SK-N-MC (cell line): ENCODE measurements around the gene SERPING1.
"Not testable (repeated sequence)": the region's sequence is repeated elsewhere in the genome, so short reads cannot be mapped to it uniquely, and the experiment has no call there.

ENCODE experiments used
- DNase-seq: peaks from one replicate; pipeline ENCODE4 v3.0.0-alpha.2; 2011; ENCODE audit warnings: low read depth, low spot score
- H3K27ac ChIP-seq: fragments of 200-600 bp; sonication (generic); 2 replicates; pipeline ENCODE4 v1.5.1; 2016; ENCODE audit warnings: mixed run types
- H3K36me3 ChIP-seq: fragments of 200-600 bp; sonication (generic); 2 replicates; pipeline ENCODE4 v1.6.1; 2017; ENCODE audit warnings: antibody characterized with exemption, low read length, mixed read lengths; ENCODE audit not compliant: insufficient read depth
- H3K4me3 ChIP-seq: fragments of 200-600 bp; sonication (generic); 2 replicates; pipeline ENCODE4 v1.5.1; 2016
- H3K9ac ChIP-seq: fragments of 200-600 bp; sonication (generic); 2 replicates; pipeline ENCODE4 v1.8.0; 2017; ENCODE audit warnings: mixed run types, mixed read lengths; ENCODE audit not compliant: insufficient read length
- H3K9me3 ChIP-seq: fragments of 200-600 bp; sonication (generic); 2 replicates; pipeline ENCODE4 v1.6.1; 2017; ENCODE audit warnings: low read depth, mild to moderate bottlenecking, antibody characterized with exemption, low read length, moderate library complexity, mixed read lengths
- EZH2 ChIP-seq: fragments of 200-600 bp; sonication (generic); IDR thresholded peaks from one replicate; pipeline ENCODE4 v1.6.1; 2017; ENCODE audit warnings: antibody characterized with exemption
- FOXP2 ChIP-seq: optimal IDR thresholded peaks from 2 replicates; pipeline ENCODE3; 2011; ENCODE audit warnings: mild to moderate bottlenecking, moderate library complexity; ENCODE audit not compliant: insufficient read depth; ENCODE audit errors: extremely low read length, control extremely low read depth
- POLR2AphosphoS5 ChIP-seq: IDR thresholded peaks from 2 replicates; pipeline ENCODE4 v1.6.1; 2012; ENCODE audit warnings: mild to moderate bottlenecking, low read depth, low read length, borderline replicate concordance

SERPING1 gene

GRCh38 chr11:57646799-57647303 lies 49.4 kb downstream of the SERPING1 start:
- Histone ChIP-seq H3K9me3 (no peaks in the 10 kb centered on the region), H3K36me3 (no peaks in the 10 kb centered on the region), H3K9ac (no peak overlapping the region), H3K27ac (no peak overlapping the region), H3K4me3 (peak overlapping the region; percentile 31; the same call in 1 of the 2 replicates)
- peak; percentile 50; the same call in 1 of the 2 replicates for TF ChIP-seq POLR2AphosphoS5
- no peak for TF ChIP-seq EZH2
- DNase-seq, result no peak

- TF ChIP-seq POLR2AphosphoS5 (no peak; the same call in 1 of the 2 replicates), EZH2 (no peak), FOXP2 (no peak)
Measured at GRCh38 chr11:57647372-57647771, 49.9 kb downstream of the SERPING1 start.

DNA sequence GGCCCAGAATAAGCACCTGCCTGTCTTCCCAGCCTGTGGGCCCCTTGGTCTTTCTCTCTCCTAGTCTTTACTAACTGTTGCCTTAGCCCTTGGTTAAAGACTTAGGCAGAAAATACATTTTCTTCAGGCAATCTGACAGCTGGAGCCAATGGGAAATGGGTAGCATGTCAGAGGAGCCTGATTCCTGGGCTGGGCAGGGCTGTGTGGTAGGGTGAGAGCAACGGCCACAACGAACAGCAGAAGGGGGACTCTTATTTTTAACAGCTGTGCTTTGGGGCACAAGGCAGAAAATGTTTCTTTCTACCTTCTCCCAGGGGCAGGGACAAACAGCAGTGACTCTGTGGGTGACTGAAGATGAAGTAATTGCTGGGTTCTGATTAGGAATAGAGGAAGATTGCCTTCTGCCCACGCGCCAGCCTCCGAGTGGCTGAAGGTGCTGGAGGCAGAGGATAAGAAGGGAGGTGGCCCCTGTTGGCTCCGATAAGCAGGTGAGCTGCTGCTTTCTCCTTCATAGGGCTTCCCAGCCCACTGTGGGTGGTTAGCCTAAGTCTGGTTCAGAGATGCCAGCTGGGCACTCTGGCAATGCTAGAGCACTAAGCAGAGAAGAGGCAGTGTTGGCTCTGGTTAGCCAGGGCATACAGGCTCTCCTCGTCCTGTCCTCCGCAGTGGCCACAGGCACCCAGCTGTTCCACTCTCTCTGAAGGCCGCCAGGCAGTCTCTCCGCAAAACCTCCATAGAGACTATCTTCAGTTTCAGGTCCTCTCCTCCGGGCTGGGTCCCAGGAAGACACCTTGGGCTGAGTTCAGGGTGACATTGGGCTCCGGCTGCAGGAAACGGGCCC lies 50.7 kb downstream of the SERPING1 start:
- H3K9ac ChIP-seq, result no peak overlapping the region
- no peaks in the 10 kb centered on the region for H3K9me3 ChIP-seq
- TF ChIP-seq EZH2 (no peak), POLR2AphosphoS5 (no peak; the same call in 1 of the 2 replicates), FOXP2 (no peak)
- H3K27ac ChIP-seq, result no peak overlapping the region
- DNase-seq, result no peak
- peak overlapping the region; percentile 47 for H3K4me3 ChIP-seq
- no peaks in the 10 kb centered on the region for H3K36me3 ChIP-seq

More at GRCh38 chr11:57647372-57647771, 49.9 kb downstream of the SERPING1 start:
- peak overlapping the region; percentile 31 for H3K4me3 ChIP-seq
- H3K9ac ChIP-seq, result no peak overlapping the region
- no peaks in the 10 kb centered on the region for H3K36me3 ChIP-seq
- H3K9me3 ChIP-seq, result no peaks in the 10 kb centered on the region
- no peak for DNase-seq
- H3K27ac ChIP-seq, result no peak overlapping the region

DNA sequence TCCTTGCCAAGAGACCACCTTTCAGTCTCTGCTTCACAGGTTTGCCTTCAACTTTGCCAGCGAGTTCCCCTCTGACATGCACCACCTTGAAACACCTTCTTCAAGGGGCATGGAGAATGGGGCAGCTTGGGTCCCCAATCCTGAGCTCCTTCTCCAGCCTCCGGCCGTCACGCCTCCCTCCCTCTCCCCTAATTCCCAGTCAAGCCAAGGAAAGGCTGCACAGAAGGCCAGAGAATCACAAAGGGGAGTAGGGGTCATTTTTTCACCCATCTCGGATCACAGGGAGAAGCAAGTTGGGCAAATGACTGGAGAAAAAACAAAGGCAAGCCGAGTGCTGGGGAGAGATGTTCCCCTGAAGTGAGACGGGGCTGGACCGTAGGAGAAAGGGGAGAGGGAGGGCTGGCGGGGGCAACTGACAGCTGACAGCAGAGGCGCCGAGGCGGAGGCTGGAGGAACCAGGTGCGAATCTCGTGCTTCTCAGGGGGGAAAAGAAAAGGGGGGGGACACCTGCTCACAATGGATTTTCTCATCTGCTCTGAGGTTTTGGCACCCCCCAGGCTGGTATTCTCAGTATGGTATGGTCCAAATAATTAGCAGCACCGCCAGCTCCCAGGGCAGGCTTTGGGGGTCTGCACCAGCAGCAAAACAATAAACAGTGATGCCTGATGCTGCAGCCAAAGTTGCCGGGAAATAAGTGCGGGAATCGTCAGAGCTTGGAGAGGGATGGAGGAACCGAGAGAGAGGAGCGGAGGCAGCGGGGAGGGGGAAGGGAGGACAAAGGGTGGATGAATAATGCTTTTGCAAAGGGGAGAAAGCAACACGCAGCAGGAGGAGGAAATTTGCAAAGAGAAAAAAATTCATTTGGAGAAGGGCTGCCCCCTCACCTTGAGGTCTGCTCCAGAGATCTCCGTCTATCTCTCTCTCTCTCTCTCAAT lies 51.6 kb downstream of the SERPING1 start:
- no peak overlapping the region for H3K9ac ChIP-seq
- H3K27ac ChIP-seq, result no peak overlapping the region
- no peaks in the 10 kb centered on the region for H3K9me3 ChIP-seq
- no peak for TF ChIP-seq EZH2
- TF ChIP-seq POLR2AphosphoS5, result no peak; the same call in 1 of the 2 replicates
- TF ChIP-seq FOXP2, result no peak
- DNase-seq, result no peak
- peak overlapping the region; percentile 47 for H3K4me3 ChIP-seq
- H3K36me3 ChIP-seq, result no peaks in the 10 kb centered on the region

DNA sequence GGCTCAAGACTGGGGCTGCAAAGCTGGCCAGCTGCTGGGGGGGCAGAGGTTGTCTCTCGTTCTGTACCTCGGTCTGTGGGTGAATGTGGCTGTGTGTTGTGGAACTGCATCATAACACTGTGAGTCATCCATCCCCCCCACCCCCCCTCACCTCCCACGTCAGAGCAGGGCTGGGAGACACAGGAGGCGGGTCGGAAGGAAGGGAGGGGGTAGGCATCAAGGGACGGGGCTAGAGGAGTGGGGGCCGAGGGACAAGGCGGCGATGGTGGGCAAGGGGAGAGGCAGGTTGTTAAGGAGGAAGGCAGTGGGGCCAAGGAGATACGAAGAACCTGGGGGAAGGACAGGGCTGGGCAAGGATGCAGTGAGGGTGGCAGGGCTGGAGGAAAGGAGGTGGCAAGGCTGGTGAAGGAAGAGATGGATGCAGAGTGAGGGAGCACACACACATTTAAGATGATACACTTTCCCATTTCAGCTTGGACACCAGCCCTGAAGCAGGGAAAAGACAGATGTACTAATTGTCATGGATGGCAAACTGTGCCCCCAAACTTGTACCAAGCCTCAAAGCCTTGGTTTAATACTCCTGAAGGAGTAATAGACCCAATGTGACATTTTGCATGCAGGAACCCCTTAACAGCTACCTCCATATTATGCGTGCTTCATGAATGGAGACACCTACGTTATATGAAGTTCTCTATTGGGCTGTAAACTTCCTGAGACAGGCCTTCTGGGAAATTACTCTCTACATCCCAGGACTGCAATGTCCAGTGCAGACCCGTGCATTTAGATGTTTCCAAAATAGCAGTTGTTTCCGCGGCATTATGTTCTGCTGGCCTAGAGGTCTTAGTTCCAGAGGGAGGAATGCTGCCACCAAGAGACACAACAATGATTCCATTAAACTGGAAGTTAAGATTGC lies 52.6 kb downstream of the SERPING1 start, which contains the start of gene YPEL4:
Gene YPEL4, minus strand, starts transcription at position 87 of the 913 bp plus-strand sequence. CDS start 2,805 bp downstream, outside the sequence.
- H3K9ac ChIP-seq, result no peak within 1 kb of the TSS

DNA sequence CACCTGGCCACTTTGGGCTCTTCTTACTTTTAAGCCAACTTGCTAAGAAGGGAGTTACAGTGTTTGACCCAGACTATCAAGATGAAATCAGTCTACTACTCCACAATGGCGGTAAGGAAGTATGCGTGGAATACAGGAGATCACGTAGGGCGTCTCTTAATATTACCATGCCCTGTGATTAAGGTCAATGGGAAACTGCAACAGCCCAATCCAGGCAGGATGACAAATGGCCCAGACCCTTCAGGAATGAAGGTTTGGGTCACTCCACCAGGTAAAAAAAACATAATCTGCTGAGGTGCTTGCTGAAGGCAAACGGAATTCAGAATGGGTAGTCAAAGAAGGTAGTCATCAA lies 53.2 kb downstream of the SERPING1 start:
- no peak for DNase-seq
- TF ChIP-seq EZH2, result no peak
- TF ChIP-seq POLR2AphosphoS5, result no peak
- no peak for TF ChIP-seq FOXP2

More for the DNA sequence above, 52.6 kb downstream of the SERPING1 start, which contains the start of gene YPEL4:
- TF ChIP-seq EZH2, result no peak
- TF ChIP-seq FOXP2, result no peak
- TF ChIP-seq POLR2AphosphoS5, result no peak
- H3K36me3 ChIP-seq, result no peaks in the 10 kb centered on the region
- peak within 1 kb of the TSS; percentile 47 for H3K4me3 ChIP-seq
- H3K27ac ChIP-seq, result no peak within 1 kb of the TSS
- no peak for DNase-seq
- H3K9me3 ChIP-seq, result no peaks in the 10 kb centered on the region

GRCh38 chr11:57651408-57651807 lies 53.9 kb downstream of the SERPING1 start:
- Histone ChIP-seq H3K27ac (no peak overlapping the region), H3K9me3 (no peaks in the 10 kb centered on the region), H3K4me3 (no peak overlapping the region), H3K36me3 (no peaks in the 10 kb centered on the region), H3K9ac (no peak overlapping the region)
- DNase-seq, result no peak
- TF ChIP-seq FOXP2 (no peak), EZH2 (no peak)

More for the DNA sequence above, 53.2 kb downstream of the SERPING1 start:
- no peak overlapping the region for H3K4me3 ChIP-seq
- no peak overlapping the region for H3K27ac ChIP-seq
- no peaks in the 10 kb centered on the region for H3K36me3 ChIP-seq
- no peak overlapping the region for H3K9ac ChIP-seq
- H3K9me3 ChIP-seq, result no peaks in the 10 kb centered on the region

GRCh38 chr11:57652230-57652629 lies 54.7 kb downstream of the SERPING1 start:
- H3K36me3 ChIP-seq, H3K4me3 ChIP-seq, H3K9me3 ChIP-seq, H3K27ac ChIP-seq, H3K9ac ChIP-seq, DNase-seq: not testable (repeated sequence)
